Sciatic nerve (tissue), 2 donors: ENCODE measurements around the gene SLC25A42. TPM values are rescaled to one million over a fixed set of nuclear protein-coding genes. Genes with fewer than 3 reads are reported as not detected.
"Not testable (repeated sequence)": the region's sequence is repeated elsewhere in the genome, so short reads cannot be mapped to it uniquely, and the experiment has no call there.

Source experiments
- ATAC-seq: fragments of 200-7000 bp; cut with Tn5 transposase; one replicate; pipeline ENCODE4 v1.9.1; 2020; ENCODE audit warnings: mild to moderate bottlenecking, moderate library complexity
- DNase-seq: peaks from one replicate; pipeline ENCODE4 v3.0.0-alpha.2; 2020; ENCODE audit warnings: low spot score
- intact Hi-C: fragments of 100-400 bp; cut with DNase I; formaldehyde crosslinking; loops from one replicate; pipeline ENCODE4 v1.14.2; 2022
- total RNA-seq: library from RNA; stranded (reverse); fragmentation: NEBNext Ultra II Directional; extraction: Animal tissue kit (Norgen Biotek cat#: 25700); gene quantifications from one replicate; pipeline ENCODE4 v1.2.1, GENCODE V29; 2021
- donor health status: DM: no; HTN: no; CAD: no.
- donor health status: DM: no; HTN: no; CAD: no.

Gene SLC25A42
- total RNA-seq, 1 donor from 2014 or later, result 14.8 TPM

DNA sequence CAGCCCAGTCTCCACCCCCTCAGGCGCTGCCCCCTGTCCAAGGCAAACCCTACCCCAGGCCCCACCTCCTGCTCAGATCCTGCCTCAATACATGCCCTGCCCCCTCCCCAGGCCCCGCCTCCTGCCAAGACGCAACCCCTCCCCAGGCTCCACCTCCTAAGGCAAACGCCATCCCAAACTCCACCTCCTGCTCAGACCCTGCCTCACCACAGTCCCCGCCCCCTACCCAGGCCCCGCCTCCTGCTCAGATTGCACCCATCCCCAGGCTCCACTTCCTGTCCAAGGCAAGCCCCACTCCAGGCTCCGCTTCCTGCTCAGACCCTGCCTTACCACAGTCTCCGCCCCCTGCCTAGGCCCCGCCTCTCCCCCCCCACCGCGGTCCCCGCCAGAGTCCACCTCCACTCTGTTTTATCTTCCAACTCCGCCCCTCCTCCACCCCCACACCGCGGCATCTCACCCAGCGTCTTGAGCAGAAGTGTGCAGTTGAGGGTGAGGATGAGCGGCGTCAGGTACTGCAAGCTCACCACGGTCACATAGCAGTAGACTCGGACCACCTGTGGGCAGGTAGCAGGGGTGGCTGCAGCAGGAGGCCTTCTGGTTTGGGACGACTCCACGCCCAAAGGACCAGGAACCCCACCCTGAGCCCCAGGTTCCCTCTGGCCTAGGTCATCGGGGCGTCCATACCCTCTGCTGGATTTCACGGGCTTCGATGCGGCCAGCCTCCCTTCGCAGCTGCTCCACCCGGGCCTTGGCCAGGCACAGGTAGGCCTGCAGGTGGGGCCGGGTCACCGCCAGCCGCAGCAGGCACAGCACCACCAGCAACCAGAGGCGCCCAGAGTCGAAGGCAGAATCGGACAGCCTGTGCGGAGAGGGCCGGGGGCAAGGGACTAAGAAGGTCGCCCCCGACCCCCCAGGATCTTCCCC is 56.8 kb downstream of the SLC25A42 start:
- ATAC-seq (peak; percentile 96), DNase-seq (peak; percentile 89)
- intact Hi-C loops, result no loop called here

- intact Hi-C loops, result no loop called here
- DNase-seq, result no peak
- ATAC-seq, result no peak
Observed at GRCh38 chr19:19121371-19121770, 57.6 kb downstream of the SLC25A42 start.

DNA sequence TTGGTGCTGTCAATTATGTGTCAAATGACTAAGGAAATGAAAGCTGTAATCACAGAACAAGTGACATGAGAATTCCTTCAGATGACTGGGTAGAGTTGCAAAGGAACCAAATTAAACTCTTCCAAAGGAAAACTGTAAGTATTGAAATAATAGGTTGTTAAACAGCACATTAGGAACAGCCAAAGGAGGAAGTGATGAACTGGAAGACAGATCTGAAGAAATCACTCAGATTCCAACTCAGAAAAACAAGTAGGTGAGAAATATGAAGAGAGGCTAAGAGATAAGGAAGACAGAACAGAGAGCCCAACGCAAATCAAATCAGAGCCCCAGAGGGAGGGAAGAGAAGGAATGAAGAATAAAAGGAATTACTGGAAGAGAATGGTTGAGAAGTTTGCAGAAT is 59.1 kb downstream of the SLC25A42 start:
- ATAC-seq (no peak), DNase-seq (no peak)
- intact Hi-C loops, result no loop called here

DNA sequence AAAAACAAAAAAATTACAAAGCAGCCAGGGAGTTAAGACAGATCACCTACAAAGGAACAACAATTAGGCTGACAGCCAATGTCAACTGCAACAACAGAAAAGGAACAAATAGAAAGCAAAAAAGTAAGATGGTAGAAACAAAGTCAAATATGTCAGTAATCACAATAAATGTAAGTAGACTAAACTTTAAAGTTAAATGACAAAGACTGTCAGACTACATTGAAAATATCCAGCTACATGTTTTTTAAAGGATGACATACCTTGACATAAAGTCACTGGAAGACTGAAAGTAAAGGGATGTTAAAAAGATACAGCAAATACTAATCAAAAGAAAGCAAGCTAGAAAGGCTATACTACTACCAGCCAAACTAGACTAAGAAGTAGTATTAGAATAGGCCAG is 59.6 kb downstream of the SLC25A42 start:
- ATAC-seq, result no peak
- no peak for DNase-seq
- intact Hi-C loops, result no loop called here

DNA sequence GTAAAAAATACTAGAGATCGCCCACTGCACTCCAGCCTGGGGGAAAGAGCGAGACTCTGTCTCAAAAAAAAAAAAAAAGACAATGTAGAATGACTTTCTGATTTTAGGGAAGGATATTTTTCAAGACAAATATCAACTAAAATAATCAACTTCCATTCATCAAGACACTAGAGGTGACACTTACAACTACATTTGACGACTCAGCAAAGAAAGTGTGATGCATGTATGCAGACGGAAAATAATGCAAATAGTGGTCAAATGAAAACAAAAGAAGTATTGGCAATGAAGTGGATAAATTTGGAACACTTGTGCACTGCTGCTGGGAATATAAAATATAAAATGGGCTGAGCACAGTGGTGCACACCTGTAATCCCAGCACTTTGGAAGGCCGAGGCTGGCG is 62.3 kb downstream of the SLC25A42 start:
- no peak for DNase-seq
- ATAC-seq, result no peak
- intact Hi-C loops, result no loop called here

DNA sequence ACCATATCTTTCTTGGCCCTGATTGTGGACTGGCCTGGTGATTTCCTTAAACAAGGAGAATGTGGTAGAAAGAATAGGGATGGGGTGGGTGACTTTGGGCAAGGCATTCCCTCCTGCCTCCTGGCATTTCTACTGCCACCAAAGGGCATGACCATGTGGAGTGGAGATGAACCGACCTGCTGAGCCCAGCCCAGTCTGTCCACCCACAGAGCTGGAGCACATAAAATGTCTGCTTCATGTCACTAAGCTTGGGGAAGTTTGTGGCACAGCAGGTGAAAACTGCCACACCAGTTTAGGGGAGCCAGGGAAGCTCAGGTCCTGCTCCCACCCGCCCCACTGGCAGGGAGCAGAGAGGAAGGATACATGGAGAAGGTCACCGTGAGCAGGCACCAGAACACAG is 68.2 kb downstream of the SLC25A42 start:
- ATAC-seq, result no peak
- intact Hi-C loops, result no loop called here
- no peak for DNase-seq

GRCh38 chr19:19132912-19133311 is 69.1 kb downstream of the SLC25A42 start:
- intact Hi-C loops, result no loop called here
- DNase-seq (no peak), ATAC-seq (no peak)

DNA sequence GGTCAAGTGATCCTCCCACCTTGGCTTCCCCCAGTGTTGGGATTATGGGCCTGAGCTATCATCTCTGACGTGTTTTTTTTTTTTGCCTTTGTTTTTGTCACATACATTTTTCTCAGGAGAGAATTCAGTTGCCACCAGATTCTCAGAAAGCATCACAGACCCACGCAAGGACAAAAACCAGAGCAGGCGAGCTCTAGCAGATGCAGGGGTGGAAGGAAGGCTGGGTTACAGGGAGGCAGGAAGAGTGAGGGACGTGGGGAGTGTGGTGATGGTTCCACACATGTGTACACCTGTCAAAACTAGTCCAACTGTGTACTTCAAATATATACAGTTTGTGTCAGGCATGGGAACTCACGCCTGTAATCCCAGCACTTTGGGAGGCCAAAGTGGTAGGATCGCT is 70.2 kb downstream of the SLC25A42 start:
- intact Hi-C loops, result no loop called here
- ATAC-seq (no peak), DNase-seq (no peak)

DNA sequence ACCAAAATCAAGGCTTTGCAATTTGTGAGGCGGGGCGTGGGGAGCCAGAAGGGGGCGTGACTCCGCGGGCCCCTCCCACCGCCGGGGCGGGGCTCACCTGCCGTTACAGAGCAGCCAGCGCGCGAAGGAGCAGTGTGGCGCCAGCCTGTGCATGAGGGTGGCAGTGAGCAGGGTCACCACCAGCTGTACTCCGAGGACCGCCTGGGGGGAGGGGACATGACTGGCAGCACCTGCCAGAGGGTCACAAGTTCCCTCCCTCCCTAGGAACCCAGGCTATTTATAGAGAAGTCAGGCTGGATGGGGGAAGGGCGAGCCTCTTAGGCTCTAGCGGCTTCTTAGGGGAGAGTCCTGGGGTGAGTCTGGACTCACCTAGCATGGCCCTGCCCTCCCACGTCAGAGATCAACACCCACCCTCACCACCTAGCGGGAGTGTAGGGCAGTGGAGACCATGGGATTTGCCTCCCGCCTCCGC is 70.9 kb downstream of the SLC25A42 start:
- no peak for ATAC-seq
- intact Hi-C loops, result no loop called here
- no peak for DNase-seq

- intact Hi-C loops, ATAC-seq, DNase-seq: not testable (repeated sequence)
Observed at GRCh38 chr19:19135713-19136112, 71.9 kb downstream of the SLC25A42 start.

DNA sequence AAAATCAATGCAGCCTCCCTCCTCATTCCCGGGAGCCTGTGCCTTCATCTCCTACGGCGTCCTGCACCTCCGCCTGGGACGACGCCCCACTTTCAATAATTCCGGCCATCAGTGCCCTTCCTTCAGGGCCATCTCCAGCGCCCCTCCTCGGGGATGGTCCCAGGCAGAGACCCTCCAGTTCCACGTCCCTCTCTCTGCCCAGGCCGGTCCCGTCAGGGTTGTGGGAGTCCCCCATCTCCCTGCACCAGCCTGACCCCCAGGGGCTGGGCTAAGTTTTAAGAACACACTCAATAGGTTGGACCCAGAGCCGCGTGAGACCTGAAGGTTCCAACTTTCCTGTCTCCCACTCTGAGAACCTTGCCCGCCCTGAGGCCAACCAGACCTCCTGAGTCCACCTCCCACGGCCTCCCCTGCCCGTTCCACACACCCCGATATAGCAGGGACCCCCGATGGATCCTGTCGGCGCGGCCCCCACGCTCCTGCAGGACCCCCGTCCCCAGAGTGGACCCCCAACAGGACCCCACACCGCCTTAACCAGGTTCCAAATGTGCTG is 73.8 kb downstream of the SLC25A42 start:
- ATAC-seq (peak; percentile 37), DNase-seq (no peak)
- intact Hi-C loops, result no loop called here

DNA sequence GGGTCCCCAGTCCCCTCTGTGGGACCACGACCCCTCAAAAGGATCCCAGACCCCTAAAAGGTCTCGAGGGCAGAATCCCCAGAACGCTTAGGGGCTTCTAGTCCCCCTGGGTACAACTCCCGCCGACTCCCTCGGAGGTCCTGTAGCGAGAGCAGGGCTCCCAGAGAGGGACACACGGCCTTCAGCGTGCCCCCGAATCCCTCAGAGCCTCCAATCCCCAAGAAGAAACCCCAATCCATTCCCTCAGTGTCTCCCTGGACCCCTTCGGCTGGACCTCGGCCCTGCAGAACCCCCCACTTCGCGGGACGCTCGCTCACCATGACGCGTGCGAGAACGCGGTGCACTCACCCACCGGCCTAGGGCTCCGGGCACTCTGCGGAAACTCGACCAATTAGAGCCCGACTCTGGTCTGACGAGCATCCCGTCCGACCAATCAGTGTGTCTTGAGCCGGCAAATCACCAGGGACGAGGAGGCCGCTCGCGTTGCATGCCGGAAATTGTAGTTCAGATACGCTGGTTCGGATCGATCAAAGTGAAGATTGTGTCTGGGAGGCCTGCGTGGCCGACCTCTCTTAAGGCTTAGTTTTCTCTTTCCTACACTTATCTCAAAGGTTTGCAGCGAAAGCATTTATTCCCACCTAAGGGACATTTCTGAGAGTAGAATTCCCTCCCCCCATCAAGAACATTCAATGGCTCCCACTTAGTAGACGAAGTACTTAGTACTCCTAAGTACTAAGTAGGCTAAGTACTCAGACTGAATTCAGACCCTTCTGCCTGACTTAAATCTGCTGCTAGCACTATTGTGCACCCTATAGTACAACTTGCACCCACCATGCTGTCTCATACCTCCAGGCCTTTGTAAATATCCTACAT is 74.6 kb downstream of the SLC25A42 start, which contains the start of gene TMEM161A:
Gene TMEM161A (minus strand): TSS at position 370 of the 873 bp plus-strand sequence. CDS start 50 bp downstream, at position 320.
- ATAC-seq (peak; percentile 99), DNase-seq (peak; percentile 98)
- intact Hi-C loops, result no loop called here

DNA sequence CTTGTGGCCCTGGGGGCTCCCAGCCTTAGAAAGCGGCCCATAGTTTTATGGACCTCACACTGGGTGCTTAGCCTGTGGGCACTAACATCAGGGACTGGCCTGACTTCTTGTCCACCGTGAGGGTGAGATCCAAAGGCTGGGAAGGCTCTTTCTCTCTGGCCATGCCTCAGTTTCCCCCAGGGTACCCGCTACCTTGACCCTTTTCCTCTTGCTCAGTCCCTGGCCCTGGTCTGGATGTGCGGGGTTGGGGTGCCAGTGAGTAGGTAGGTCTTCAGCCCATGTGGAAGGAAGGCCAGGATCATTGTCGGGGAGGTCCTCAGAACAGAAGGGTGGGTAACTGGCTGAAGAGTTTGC is 76.1 kb downstream of the SLC25A42 start:
- DNase-seq (no peak), ATAC-seq (no peak)
- intact Hi-C loops, result no loop called here

DNA sequence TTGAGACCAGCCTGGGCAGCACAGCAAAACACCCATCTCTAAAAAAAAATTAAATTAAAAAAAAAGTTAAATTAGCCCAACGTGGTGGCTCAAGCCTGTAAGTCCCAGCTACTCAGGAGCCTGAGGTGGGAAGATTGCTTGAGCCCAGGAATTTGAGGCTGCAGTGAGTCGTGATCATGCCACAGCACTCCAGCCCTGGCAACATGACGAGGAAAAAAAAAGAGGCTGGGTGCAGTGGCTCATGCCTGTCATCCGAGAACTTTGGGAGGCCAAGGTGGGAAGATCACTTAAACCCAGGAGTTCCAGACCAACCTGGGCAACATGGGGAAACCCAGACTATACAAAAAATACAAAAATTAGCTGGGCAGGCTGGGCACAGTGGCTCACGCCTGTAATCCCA is 76.7 kb downstream of the SLC25A42 start:
- no peak for DNase-seq
- intact Hi-C loops, result no loop called here
- no peak for ATAC-seq

DNA sequence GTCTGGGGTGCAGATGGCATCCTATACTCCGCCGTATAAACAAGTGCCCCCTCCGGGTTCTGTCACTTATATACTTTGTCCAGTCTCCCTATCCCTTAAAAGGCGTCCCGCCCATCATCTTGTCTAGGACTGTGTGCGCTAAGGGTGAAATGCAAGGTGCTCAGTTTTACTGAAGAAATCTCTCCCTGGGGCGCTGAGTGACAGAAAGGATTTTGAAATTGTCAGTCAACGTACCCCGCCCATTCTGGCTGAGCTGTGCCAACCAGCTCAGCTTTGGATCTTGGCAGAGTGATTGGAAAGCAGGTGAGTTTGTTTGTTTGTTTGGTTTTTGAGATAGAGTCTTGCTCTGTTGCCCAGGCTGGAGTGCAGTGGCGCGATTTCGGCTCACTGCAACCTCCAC is 78.6 kb downstream of the SLC25A42 start:
- intact Hi-C loops, result no loop called here
- no peak for DNase-seq
- ATAC-seq, result no peak

DNA sequence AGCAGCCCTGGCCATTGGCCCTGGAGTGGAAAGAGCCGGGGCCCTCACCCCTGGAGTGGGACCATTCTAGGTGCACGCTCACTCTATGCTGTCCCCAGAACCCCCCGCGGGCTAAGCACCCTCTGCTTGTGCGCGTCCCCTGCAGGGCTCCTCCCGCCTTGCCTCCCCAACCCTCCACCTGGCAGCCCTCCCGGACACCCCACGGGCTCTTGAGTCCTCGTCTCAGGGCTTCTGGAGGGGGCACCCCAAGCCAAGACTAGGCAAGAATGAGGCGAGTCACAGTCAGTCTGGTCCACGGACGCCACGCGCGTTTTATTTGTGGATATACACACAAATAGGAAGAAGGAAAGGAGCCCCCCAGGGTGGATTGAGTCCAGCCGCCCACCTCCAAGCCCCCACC is 81.5 kb downstream of the SLC25A42 start:
- intact Hi-C loops, result loop anchor here (5.0 kb wide), 1 partner anchor 197 kb away; no protein-coding TSS in a partner anchor
- no peak for DNase-seq

DNA sequence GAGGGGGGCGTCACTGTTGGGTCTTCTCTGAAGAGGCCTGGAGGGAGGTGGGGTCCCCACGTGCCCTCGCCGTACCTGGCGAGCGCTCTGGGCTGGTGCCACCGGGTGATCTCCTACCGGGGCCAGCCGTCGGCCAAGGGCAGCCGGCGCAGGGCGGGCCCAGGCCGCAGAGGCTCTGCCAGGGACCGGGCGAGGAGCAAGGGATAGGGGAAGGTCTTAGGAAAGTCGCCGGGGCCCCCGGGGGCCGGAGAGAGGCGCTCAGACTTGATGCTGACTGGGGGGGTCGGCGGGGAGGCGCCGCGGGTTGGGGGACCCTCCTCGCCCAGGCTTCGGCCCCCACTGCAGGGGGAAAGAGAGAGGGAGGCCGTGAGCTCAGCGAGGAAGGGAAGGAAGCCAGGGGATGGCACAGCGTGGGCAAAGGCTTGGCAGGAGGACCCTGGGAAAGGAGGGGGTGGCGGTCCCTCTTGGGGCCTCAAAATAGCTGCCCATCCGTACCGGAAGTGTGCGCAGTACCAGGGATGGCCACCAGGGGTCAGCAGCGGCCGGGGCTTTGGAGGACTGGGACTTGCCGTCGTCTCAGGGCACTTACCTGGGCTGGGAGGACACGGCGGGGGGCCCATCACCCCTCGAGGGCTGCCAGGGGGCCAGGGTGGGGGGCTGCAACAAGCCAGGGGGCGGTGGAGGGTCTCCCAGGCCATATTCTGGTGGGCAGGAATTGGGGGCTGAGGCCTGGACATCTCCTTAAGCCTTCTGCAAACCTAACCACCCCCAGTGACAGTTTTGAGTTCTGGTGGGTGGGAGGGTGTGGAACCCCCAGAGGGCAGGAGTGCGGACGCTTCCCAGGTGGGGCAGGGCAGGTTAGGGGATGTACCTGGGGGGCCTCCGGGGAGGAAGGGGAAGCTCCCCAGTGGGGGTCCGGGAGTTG is 82.2 kb downstream of the SLC25A42 start:
- peak; percentile 91 for DNase-seq
- intact Hi-C loops, result loop anchor here (5.0 kb wide), 1 partner anchor 196 kb away; no protein-coding TSS in a partner anchor

More for the DNA sequence above, 81.5 kb downstream of the SLC25A42 start:
- no peak for ATAC-seq

GRCh38 chr19:19146865-19147264 is 83.1 kb downstream of the SLC25A42 start:
- ATAC-seq (no peak), DNase-seq (no peak)
- intact Hi-C loops, result loop anchor here (5.0 kb wide), 1 partner anchor 195 kb away; no protein-coding TSS in a partner anchor

More for the DNA sequence above, 82.2 kb downstream of the SLC25A42 start:
- ATAC-seq, result peak; percentile 76
